Renal cortex interstitium (tissue), 11 donors: ENCODE results near the gene VPS16. TPM values are rescaled to one million over a fixed set of nuclear protein-coding genes. Genes with fewer than 3 reads are reported as not detected.
A peak's percentile ranks its signal among the peaks of the same experiment; 100 is the strongest.
"Not testable (repeated sequence)": the region's sequence is repeated elsewhere in the genome, so short reads cannot be mapped to it uniquely, and the experiment has no call there.

ENCODE experiments used
- DNase-seq, 11 donors: peaks; one replicate each; pipeline ENCODE4 v3.0.0-alpha.2; 2013; ENCODE audit warnings: low read depth in 9 of 11, low spot score in 4 of 11; ENCODE audit errors: extremely low read depth in 1 of 11
- polyA plus RNA-seq, 3 donors: library from polyadenylated mRNA; unstranded; fragments of 120-200 nt; gene quantifications; one replicate each; pipeline ENCODE4 v1.2.1, GENCODE V29; 2013; ENCODE audit not compliant: insufficient read length in 3 of 3

Gene VPS16
- polyA plus RNA-seq, 3 donors = 35.0 to 43.5 (median 39.6) TPM

- no peak for DNase-seq
These were observed 40.1 kb downstream of the VPS16 start for GRCh38 chr20:2880650-2881049.

- no peak for DNase-seq
These were observed 43.4 kb downstream of the VPS16 start for GRCh38 chr20:2883726-2884637.

GRCh38 chr20:2887715-2888114 lies 47.2 kb downstream of the VPS16 start:
- no peak for DNase-seq

- no peak for DNase-seq
These were observed 47.8 kb downstream of the VPS16 start for GRCh38 chr20:2888224-2888955.

GRCh38 chr20:2889209-2889608 lies 48.7 kb downstream of the VPS16 start:
- DNase-seq = no peak

GRCh38 chr20:2889797-2890196 lies 49.3 kb downstream of the VPS16 start:
- no peak for DNase-seq

- no peak for DNase-seq
These were observed 50.2 kb downstream of the VPS16 start for GRCh38 chr20:2890742-2891141.

- DNase-seq = no peak
These were observed 50.8 kb downstream of the VPS16 start for GRCh38 chr20:2891343-2891742.

GRCh38 chr20:2892376-2892775 lies 51.8 kb downstream of the VPS16 start:
- no peak for DNase-seq

- DNase-seq = no peak
These were observed 53.7 kb downstream of the VPS16 start for GRCh38 chr20:2894221-2894620.

GRCh38 chr20:2895154-2895553 lies 54.6 kb downstream of the VPS16 start:
- DNase-seq = not testable (repeated sequence)

GRCh38 chr20:2899243-2899642 lies 58.7 kb downstream of the VPS16 start:
- no peak for DNase-seq

- DNase-seq = peak in 1 of 11 donors; percentile 17
These were observed 60.5 kb downstream of the VPS16 start for GRCh38 chr20:2900845-2901592.

- no peak for DNase-seq
These were observed 61.7 kb downstream of the VPS16 start for GRCh38 chr20:2902291-2902690.

- DNase-seq = no peak
These were observed 62.3 kb downstream of the VPS16 start for GRCh38 chr20:2902818-2903217.

- DNase-seq = no peak
These were observed 63.1 kb downstream of the VPS16 start for GRCh38 chr20:2903686-2904085.

GRCh38 chr20:2907519-2907918 lies 67.0 kb downstream of the VPS16 start:
- no peak for DNase-seq

- DNase-seq = no peak
These were observed 69.4 kb downstream of the VPS16 start for GRCh38 chr20:2909953-2910352.

- DNase-seq = no peak
These were observed 70.7 kb downstream of the VPS16 start for GRCh38 chr20:2911200-2911599.

GRCh38 chr20:2914160-2914559 lies 73.6 kb downstream of the VPS16 start:
- DNase-seq = peak in 1 of 11 donors; percentile 18
